HepG2 (cell line): ENCODE measurements around the gene RUSC1. TPM values are rescaled to one million over a fixed set of nuclear protein-coding genes. Genes with fewer than 3 reads are reported as not detected.

ENCODE experiments used
- FOSL2 ChIP-seq: sonication (generic); formaldehyde crosslinking; IDR thresholded peaks from 2 replicates; pipeline ENCODE4 v1.4.0; 2020; ENCODE audit warnings: missing genetic modification reagents
- FOXA1 ChIP-seq, 2 experiments: fragments of 450-650 bp in 1 of 2; sonication (generic) in 1 of 2; formaldehyde crosslinking in 1 of 2; IDR thresholded peaks; 2 replicates each; pipeline versions ENCODE4 v1.4.0 to v1.6.1; 2016 to 2020; ENCODE audit warnings: missing genetic modification reagents in 1 of 2
- FOXP1 ChIP-seq, 2 experiments: fragments of 450-650 bp in 1 of 2; IDR thresholded peaks; 2 replicates each; pipeline ENCODE4 v1.6.1; 2017 to 2018; ENCODE audit warnings: antibody characterized with exemption in 1 of 2
- KLF12 ChIP-seq: sonication (generic); formaldehyde crosslinking; IDR thresholded peaks from 2 replicates; pipeline ENCODE4 v1.4.0; 2020; ENCODE audit warnings: missing genetic modification reagents, borderline replicate concordance
- LRRFIP1 ChIP-seq: sonication (generic); formaldehyde crosslinking; conservative IDR thresholded peaks from 2 replicates; pipeline ENCODE4 v1.4.0; 2020; ENCODE audit warnings: missing genetic modification reagents
- RBM39 ChIP-seq: fragments of 200-400 bp; formaldehyde crosslinking; IDR thresholded peaks from one replicate; pipeline ENCODE4 v1.6.1; 2018; ENCODE audit warnings: antibody characterized with exemption, mild to moderate bottlenecking, low read depth, low read length; ENCODE audit not compliant: poor library complexity, severe bottlenecking
- SMC3 ChIP-seq: IDR thresholded peaks from 2 replicates; pipeline ENCODE4 v1.6.1; 2011; ENCODE audit warnings: low read length, improper control_type of control experiment
- SNAI1 ChIP-seq: sonication (generic); formaldehyde crosslinking; IDR thresholded peaks from 2 replicates; pipeline ENCODE4 v1.5.0; 2020; ENCODE audit warnings: mild to moderate bottlenecking, missing genetic modification reagents, borderline replicate concordance
- TCF7 ChIP-seq: sonication (generic); IDR thresholded peaks from 2 replicates; pipeline ENCODE4 v1.6.1; 2016; ENCODE audit warnings: antibody characterized with exemption, low read depth
- ZBTB20 ChIP-seq: sonication (generic); formaldehyde crosslinking; IDR thresholded peaks from 2 replicates; pipeline ENCODE4 v1.8.1; 2023; ENCODE audit warnings: missing genetic modification reagents, low read depth, mild to moderate bottlenecking, borderline replicate concordance
- ZFP82 ChIP-seq: sonication (generic); formaldehyde crosslinking; IDR thresholded peaks from 2 replicates; pipeline ENCODE4 v1.5.1; 2020; ENCODE audit warnings: mild to moderate bottlenecking, missing genetic modification reagents, borderline replicate concordance
- ZFP91 ChIP-seq: sonication (generic); formaldehyde crosslinking; IDR thresholded peaks from 2 replicates; pipeline ENCODE4 v1.9.0; 2022; ENCODE audit warnings: missing genetic modification reagents, mild to moderate bottlenecking, borderline replicate concordance
- ZNF350 ChIP-seq: sonication (generic); formaldehyde crosslinking; IDR thresholded peaks from 2 replicates; pipeline ENCODE4 v1.4.0; 2020; ENCODE audit warnings: mild to moderate bottlenecking, low read depth, missing genetic modification reagents, borderline replicate concordance
- ZNF558 ChIP-seq: sonication (generic); formaldehyde crosslinking; IDR thresholded peaks from 2 replicates; pipeline ENCODE4 v1.9.0; 2022; ENCODE audit warnings: mild to moderate bottlenecking, missing genetic modification reagents, borderline replicate concordance
- ZNF639 ChIP-seq: conservative IDR thresholded peaks from 2 replicates; pipeline ENCODE4 v1.6.1; 2018; ENCODE audit warnings: missing genetic modification reagents
- ZNF7 ChIP-seq: IDR thresholded peaks from 2 replicates; pipeline ENCODE4 v1.6.1; 2016; ENCODE audit warnings: missing biosample characterization, missing genetic modification reagents
- ZNF879 ChIP-seq: sonication (generic); formaldehyde crosslinking; IDR thresholded peaks from 2 replicates; pipeline ENCODE4 v1.8.1; 2023; ENCODE audit warnings: missing genetic modification reagents
- ZSCAN20 ChIP-seq: sonication (generic); formaldehyde crosslinking; IDR thresholded peaks from 2 replicates; pipeline ENCODE4 v1.4.0; 2020; ENCODE audit warnings: missing genetic modification reagents, mild to moderate bottlenecking, borderline replicate concordance
- ZXDC ChIP-seq: sonication (generic); formaldehyde crosslinking; IDR thresholded peaks from 2 replicates; pipeline ENCODE4 v1.5.0; 2020; ENCODE audit warnings: mild to moderate bottlenecking, missing genetic modification reagents
- polyA plus RNA-seq, 8 experiments: library from polyadenylated mRNA; depleted of rRNA in 3 of 8; stranded (reverse) in 7 of 8; unstranded in 1 of 8; fragments of >200 nt; fragmentation: Illumina TruSeq in 4 of 8; extraction: Trizol in 4 of 8; gene quantifications; 2 replicates each; pipeline versions ENCODE4 v1.2.1 to v1.2.3, GENCODE V29; 2011 to 2016; ENCODE audit warnings: low read depth in 4 of 8, missing spikeins in 1 of 8, mixed read lengths in 1 of 8; ENCODE audit not compliant: insufficient read depth in 1 of 8
- total RNA-seq, 5 experiments: library from RNA; depleted of rRNA; stranded (reverse); fragments of >200 nt; fragmentation: Illumina TruSeq; extraction: Trizol; gene quantifications; 2 replicates each; pipeline ENCODE4 v1.2.3, GENCODE V29; 2016; ENCODE audit warnings: low read depth in 1 of 5

RUSC1 gene
- total and polyA plus RNA-seq, 2 of the 13 experiments (the other 11 are each of a cell fraction or from before 2014, with no cell fraction given) = 18.7 to 20.4 TPM

GRCh38 chr1:155277070-155277901, 43.4 kb upstream of the RUSC1 start, which contains the start of gene HCN3 (continued):
- TF ChIP-seq ZXDC (CRISPR knock-in tag) = peak; percentile 86; the same call in 1 of the 2 replicates
- TF ChIP-seq LRRFIP1 (CRISPR knock-in tag) = no peak
- no peak for TF ChIP-seq ZNF7 (CRISPR knock-in tag)
- TF ChIP-seq ZSCAN20 (CRISPR knock-in tag) = no peak
- no peak for TF ChIP-seq ZFP82 (CRISPR knock-in tag)
- peak; percentile 20; the same call in 1 of the 2 replicates for TF ChIP-seq SMC3
- TF ChIP-seq ZBTB20 (CRISPR knock-in tag) = no peak
- TF ChIP-seq FOSL2 (CRISPR knock-in tag) = no peak
- TF ChIP-seq ZNF879 = no peak
- TF ChIP-seq SNAI1 (CRISPR knock-in tag) = no peak
- TF ChIP-seq ZNF350 (CRISPR knock-in tag) = peak; percentile 14; the same call in 1 of the 2 replicates
- TF ChIP-seq FOXA1 (IDR thresholded peaks at IDR 0.05) = no peak
- TF ChIP-seq FOXA1 (CRISPR knock-in tag; IDR thresholded peaks at IDR 0.05) = no peak
- TF ChIP-seq KLF12 (CRISPR knock-in tag) = peak; percentile 58; the same call in 1 of the 2 replicates
- TF ChIP-seq RBM39 = no peak
- TF ChIP-seq TCF7 = no peak
- TF ChIP-seq ZNF639 = peak; percentile 31; the same call in 1 of the 2 replicates
- peak; percentile 77; the same call in 1 of the 2 replicates for TF ChIP-seq ZNF558 (CRISPR knock-in tag)
- 0 out of 2 replicates have a peak, but pooled peaks have one; percentile 19 for TF ChIP-seq ZFP91 (CRISPR knock-in tag)
- no peak for TF ChIP-seq FOXP1 (IDR thresholded peaks at IDR 0.05)
- no peak for TF ChIP-seq FOXP1 (CRISPR knock-in tag; IDR thresholded peaks at IDR 0.05)
